ENCODE results near the gene TBC1D17. TPM values are rescaled to one million over a fixed set of nuclear protein-coding genes. Genes with fewer than 3 reads are reported as not detected.

Gene TBC1D17
- total RNA-seq, 1 experiment from 2014 or later, result 12.2 TPM

DNA sequence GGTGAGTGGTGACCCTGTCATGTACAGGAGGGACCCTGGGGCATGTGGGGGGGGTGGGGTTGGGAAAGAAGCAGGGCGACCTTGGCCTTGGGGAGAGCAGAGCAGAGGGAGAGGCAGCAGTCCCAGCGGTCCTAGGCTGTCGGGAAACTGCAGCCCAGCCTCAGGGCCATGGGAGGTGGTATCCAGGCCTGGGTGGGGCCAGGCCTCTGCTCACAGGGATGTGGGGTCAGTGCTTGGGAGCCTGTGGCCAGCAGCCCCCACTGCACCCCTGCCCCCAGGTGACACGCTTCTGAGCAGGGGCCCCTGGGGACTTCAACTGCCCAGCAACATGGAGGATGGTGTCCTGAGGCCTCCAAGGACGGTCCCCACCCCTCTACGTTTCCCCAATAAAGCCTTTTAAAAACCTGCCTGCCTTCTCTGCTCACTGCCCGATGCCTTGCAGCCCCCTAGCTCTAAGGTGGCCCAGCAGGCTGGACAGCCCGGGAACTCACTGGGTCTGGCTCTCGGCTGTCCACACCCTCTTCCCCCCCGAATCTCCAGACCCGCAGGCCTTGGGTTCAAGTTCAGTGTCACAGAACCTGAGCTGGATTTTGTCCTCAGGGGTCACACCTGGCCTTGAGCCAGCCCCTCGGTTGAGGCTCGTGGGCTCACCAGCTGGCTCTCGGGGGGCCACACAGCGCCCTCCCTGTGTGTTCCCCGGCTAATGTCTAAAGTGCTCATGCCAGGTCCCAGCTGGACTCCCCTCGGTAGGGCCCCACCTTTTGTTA, 17.0 kb upstream of the TBC1D17 start:
- DNase-seq (ENCODE audit: low read depth), result no peak

DNA sequence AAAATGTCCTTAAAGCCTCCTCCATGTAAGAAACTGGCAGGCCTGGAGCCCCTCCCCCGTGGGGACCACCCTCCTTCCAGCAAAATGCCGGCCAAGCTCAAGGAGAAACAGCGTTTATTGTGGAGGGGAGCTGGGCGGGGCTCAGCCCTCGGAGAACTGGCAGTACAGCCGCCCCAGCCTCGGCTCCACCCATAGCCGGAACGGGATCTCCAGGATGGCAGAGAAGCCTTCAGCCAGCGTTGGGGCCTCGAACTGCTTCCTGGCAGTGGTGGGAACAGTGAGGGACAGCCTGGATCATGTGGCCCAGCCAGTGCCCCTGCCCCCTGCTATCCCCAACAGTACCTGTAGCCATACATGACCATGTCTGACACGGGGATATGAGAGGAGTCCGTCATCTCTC, 16.4 kb upstream of the TBC1D17 start:
- DNase-seq (ENCODE audit: low read depth), result no peak

DNA sequence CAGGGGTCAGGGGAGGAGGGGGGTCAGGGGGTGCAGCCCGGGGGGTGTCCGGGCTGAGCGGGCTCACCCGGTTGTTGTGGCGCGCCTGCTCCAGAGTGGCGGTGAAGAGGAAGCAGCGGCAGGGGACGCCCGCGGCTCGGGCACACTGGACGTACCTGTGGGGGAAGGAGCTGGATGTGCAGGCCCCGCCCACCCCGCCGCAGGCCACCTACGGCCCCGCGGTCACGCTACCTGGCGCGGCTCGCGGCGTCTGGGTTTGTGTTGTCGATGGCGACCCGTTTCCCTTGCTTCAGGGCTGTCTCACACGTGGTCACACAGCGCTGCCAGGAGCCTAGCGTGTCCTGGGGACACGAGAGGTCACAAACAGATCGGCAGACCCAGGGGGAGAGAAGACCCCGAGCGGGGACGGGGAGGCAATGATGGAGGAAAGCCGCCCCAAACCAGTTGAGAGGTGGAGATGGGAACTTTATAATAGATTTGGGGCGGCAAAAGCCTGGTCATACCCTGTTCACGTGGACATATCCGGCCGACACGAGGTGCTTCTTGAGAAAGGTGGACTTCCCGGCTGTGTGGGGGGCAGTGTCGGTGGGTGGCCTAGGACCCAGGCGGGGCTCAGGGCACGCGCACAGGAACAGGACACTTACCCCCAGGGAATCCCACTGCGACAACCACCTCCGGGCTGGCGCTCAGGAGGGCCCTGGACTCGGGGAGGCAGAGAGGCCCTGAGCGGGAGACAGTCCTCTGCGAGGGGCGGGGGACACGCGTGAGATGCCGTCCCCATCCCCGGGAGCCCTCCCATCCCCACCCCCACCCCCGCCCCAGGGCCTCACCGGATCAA, 15.7 kb upstream of the TBC1D17 start:
- no peak for DNase-seq (ENCODE audit: low read depth)

DNA sequence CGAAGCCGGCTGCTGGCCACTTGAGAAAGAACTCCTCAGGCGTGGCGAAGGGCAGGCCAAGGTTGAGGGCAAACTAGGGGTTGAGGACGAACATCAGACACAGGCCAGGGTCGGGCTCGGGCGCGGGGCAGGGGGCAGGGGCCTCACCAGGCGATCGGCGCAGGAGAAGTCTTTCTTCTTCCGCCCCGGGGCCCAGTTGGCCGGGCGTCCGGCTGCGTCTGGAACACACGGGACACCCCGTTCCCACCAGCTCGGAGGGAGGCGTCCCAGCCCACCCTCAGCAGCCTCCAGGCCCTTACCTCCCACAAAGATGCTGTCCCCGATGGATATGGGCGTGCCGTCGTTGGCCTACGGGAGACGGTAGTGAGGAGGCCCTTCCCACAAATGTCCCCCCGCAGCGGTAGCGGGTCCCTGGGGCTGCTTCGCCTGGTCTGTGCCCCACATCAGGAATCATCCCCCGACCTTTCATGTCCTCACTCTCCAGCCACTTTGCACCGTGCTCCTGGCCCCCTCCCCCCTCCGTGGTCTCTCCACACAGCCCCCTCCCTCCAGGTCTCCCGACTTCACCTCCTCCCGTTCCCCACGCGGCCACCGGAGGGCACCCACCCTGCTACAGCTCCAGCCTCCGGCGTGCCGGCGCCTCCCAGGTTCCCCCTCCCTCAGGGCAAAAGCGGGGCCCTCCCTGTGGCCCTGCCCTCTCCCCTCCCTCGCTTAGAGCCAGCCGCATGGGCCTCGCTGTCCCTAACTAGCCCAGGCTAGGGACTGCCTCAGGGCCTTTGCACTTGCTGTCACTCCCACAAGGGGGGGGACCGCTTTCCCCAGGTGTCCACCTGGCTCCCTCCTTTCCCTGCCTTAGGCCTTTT, 14.9 kb upstream of the TBC1D17 start:
- no peak for DNase-seq (ENCODE audit: low read depth)

DNA sequence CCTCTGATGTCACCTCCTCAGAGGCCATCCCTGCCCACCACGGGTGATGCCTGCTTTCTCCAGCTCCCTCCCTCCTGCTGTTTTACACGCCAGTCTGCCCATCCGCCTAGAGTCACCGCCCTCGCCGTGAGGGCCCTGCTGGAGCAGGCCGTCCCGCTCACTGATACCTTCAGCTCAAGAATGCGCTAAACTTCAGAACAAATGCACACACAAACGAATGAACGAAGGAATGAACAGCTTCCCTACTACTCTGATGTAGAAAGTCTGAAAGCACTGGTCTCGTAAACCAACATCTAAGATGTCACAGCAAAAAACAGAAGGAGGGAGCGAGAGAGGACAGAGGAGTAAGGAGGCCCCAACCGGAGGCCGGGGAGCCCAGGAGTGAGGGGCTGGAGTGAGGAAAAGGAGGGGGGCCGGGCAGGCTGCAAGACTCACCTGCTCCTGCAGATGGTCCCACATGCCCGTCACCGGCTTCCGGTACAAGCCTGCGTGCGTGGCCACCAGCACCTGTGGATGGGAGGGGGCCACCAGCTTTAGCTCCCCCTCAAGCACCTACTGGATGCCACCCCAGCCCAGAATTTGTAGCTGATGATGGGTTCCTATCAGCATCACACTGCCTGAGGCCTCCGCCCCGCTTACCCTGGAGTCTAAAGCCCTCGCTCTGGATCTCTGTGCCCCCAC, 14.1 kb upstream of the TBC1D17 start:
- no peak for DNase-seq (ENCODE audit: low read depth)

DNA sequence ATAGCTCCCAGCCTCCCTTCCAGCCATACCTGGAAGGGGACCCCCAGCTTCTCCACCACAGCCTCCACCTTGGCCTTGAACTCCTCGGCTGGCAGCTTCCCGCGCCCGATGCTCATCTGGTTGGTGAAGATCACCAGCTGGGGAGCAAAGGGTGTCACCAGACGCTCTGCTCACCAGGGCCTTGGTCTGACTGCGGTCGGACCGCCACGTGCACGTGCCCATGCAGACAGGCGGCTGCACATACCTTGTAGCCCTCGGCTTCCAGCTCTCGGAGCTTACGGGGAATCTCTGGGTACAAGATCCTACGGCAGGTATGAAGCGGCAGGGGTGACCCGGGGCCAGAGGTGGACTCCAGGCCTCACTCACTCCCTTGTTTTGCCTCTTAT, 13.6 kb upstream of the TBC1D17 start:
- DNase-seq (ENCODE audit: low read depth), result no peak

DNA sequence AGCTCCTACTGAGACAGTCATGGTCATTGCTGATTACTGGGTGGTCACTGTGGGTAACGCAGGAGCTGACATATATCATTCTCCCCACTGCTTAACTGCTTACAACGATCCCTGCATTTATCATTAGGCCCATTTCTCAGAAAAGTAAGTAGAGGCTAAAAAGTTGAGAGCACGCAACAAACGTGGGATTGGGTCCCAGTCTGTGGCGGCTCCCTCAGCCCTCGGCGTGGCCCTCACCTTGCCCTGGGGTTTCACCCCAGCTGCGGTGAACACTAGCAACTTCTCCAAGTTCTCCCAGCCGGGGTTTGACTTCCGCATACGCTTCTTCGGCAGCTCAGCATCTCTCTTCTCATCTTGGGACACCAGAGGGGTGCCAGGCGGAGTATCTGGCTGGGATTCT, 12.6 kb upstream of the TBC1D17 start:
- no peak for DNase-seq (ENCODE audit: low read depth)

DNA sequence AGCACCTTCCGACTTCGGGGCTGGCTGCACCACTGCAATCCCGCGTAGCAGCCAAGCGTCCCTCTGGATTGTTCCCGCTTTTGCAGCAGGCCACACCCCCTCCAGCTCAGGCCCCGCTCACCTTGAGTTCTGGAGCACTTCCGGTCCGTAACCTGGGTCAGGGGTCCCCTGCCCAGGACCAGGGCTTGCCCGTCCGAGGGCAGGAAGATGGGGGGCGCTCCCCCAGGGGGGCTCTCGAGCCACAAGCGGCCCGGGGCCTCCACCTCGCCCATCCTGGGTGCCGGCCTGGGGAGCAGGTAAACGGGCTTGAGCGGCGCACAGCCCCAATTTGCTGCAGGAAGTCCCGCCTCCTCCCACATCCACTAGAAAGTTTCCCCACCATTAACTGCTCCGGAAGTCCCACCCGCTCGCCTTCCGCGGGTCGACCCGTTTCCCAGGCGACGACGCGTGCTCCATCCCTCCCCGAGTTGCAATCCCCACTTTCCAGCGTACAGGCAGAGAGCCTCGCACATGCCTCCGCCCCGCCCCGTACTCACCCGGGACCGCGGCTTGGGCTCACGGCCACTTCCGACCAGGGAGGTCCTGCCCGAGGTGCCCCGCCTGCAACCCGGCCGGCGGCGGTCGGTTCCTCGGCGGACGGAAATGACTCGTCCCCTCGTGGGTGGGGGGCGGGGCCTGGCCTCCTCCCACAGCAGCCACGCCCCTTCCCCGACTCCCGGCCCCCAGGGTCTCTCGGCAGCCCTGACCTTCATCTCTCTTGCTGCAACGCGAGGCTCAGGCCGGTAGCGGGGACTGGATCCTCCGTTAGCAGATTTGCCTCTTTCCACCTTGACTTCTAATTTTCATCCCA, 10.3 kb upstream of the TBC1D17 start, which contains the start of gene PNKP:
Gene PNKP (minus strand): TSS at position 644 of the 850 bp plus-strand sequence. CDS start 372 bp downstream, at position 272.
- DNase-seq (ENCODE audit: low read depth), result peak; percentile 90

DNA sequence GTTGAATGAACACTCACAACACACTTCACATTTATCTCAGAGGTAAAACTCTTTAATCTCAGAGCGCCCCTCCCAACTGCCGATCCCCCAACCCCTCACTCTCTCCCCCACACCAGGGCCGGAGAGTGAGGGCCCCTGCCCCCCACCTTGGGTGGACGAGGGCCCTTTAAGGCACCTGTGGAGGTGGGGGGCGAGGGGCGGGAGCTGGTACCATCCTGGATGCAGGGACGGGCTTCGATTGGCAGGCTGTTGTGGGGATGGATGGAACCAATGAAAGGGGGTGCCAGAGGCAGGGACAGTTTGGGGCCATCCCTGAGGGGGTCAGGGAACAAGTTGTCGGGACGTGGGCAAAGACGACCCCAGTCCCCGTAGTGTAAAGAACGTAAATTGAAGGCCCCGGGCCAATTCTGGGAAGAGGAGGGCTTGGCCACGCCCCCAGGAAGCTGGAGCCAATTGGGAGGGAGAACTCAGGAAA, 8.5 kb upstream of the TBC1D17 start:
- no peak for DNase-seq (ENCODE audit: low read depth)

DNA sequence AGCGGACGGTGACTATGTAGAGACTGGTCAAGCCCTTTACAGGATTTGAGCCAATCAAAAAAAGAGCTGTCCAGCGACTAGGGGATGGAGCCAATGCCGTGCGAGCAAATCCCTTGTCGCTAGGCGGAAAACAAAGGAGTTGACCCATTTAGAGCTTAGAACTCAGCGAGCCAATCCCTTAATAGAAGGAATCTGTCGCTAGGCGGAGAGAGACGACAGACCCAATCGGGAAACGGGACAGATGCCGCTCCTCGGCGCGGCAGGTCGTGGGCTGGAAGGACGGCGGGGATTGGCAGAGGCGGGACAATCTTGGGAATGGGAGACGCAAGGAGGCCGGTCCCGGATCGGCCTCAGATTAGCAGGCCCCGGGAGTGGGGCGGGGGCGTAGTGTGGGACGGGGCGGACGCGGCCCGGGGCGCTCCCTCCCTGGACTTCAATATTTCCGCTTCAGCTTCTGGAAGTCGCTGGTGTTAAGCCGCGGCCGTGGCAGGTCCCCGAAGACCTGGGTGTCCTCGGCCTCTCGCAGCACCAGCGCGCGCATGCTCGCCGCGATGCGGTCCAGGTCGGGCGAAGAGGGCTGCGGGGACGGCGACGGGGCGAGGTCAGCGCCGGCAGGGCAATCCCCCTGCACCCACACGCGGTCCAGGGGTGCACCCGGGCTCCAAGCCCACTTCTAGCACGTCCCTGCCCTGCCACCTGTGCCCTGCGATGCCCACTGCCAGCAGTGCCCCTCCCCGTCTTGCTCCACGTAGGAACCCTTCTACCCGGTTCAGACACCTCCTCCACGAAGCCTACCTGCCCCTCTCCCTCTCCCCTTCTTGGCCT, 7.8 kb upstream of the TBC1D17 start:
- peak; percentile 100 for DNase-seq (ENCODE audit: low read depth)

DNA sequence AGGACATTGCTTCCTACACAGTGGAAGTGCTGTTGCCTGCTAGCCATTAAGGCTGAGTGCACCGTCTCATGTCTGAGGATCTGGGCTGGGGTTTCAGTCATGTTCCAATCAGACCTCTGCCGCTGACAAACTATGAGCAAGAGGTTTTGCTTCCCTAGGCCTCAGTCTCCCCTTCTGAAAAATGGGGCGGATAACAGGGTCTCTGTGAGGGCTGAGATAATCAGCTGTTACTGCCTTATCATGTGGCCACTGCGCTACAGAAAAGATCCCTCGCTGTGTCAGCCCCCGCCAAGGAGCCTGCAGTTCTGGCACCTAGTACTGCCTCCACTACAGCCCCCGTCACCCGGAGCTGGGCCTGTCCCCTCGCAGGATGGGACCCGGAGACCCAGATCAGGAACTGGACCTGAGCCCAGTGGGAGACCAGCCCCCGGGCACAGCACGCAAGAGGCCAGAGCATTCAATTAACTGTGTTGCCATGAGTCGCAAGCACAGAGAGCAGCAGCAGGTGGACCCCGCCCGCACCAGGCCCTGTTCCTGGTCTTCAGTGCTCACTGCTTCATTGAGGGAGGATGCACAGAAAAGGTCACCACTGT, 7.1 kb upstream of the TBC1D17 start:
- DNase-seq (ENCODE audit: low read depth), result peak; percentile 23

DNA sequence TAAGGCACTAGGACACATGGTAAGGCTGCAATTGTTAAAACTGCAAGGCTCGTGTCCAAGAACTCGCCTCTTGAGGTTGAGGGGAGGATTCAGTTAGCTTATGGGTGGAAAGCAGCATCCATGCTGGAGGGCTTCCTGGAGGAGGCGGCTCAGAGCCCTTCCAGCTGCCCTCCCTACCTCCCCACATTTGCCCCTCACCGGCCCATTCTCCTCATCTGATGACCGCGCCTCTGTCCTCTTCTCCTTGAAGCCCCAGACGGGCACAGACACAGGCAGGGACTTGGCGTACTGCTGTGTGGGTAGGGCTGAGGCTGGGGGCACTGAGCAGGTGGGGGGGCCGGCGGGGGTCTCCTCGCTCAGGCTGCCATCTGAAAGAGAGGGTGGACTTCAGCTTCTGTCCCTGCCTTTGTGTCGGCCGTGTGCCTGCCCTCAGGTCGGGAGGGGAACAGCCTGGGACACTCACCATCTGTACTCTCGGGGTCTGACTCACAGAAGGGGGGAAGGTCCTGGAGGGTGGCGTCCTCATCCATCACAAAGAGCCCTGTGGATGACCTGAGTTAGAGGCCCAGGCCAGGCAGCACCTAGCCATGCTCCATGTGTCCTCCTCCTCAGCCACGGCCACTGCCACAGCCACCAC, 6.0 kb upstream of the TBC1D17 start:
- DNase-seq (ENCODE audit: low read depth), result peak; percentile 27

DNA sequence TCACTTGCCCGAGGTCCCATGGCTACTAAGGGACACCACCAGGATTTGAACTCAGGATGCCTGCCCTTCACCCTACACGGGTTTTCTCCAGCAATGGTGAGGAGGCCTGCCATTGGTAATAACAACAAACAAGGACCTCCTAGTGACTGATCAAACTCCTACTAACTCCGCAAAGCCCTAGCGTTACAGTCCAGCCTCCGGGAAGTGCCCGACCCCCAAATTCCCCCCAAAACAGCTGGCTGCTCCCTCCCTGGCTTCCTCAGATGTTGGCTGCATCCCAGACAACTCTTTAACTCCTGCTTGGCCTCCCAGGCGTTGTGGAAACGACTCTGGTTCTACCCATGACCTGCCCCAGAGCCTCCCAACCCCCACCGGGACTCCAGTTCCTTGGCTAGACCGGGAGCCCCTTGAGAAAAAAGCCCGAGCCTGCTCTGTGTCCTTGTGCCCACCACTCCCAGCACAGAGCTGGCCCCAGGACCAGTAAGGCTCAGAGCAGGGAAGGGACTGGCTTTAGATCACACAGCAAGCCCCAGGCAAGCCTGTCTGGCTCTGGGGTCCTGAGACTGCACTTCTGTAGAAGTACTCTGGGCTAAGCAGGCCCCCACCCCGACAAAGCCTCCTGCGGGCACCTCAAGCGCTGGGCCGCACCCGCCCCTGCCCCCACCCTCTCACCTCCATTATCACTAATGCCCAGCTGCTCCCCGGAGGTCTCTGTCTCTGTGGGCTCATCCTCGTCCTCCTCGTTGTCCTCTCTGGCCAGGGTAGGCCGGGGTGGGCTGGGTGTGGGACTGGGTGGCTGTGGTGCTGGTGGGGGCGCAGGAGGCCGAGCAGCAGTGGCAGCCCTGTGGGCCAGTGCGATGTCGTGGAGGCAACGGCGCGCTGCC, 5.0 kb upstream of the TBC1D17 start:
- no peak for DNase-seq (ENCODE audit: low read depth)

DNA sequence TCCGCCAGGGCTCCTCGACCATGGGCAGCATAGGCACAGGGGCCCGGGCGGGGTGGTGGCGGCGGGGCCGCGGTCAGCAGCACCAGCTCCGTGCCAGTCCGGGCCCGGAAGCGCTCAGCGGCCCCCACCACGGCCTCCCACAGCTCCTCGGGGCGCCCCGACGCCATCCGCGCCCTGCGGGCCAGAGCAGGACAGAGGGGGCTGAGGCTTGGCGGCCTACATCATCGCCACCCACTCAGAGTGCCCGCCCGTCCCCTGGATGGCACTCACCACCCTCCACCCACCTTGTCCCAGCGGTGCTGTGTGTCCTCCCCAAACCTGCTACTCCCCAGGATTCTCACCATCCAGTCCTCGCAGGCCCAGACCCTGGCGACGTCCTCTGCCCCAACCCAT, 4.4 kb upstream of the TBC1D17 start:
- DNase-seq (ENCODE audit: low read depth), result no peak

DNA sequence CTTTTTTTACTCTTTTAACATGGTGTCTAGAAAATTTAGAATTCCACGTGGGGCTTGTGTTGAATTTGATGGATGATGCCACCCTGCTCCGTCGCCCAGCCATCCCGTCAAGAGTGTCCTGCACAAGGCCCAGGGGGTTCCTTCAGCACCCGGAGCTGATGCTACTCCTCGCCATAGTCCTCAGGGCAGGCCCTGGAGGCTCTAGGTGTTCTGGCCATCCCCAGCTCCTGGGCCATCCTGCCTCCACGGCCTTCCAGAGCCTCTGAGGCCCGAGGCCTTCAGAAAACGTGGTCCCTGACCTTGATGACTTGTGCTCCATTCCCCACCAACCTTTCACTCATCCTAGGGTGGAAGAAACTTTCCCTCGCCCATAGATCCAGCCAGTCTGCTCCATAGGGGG, 3.7 kb upstream of the TBC1D17 start:
- DNase-seq (ENCODE audit: low read depth), result no peak

DNA sequence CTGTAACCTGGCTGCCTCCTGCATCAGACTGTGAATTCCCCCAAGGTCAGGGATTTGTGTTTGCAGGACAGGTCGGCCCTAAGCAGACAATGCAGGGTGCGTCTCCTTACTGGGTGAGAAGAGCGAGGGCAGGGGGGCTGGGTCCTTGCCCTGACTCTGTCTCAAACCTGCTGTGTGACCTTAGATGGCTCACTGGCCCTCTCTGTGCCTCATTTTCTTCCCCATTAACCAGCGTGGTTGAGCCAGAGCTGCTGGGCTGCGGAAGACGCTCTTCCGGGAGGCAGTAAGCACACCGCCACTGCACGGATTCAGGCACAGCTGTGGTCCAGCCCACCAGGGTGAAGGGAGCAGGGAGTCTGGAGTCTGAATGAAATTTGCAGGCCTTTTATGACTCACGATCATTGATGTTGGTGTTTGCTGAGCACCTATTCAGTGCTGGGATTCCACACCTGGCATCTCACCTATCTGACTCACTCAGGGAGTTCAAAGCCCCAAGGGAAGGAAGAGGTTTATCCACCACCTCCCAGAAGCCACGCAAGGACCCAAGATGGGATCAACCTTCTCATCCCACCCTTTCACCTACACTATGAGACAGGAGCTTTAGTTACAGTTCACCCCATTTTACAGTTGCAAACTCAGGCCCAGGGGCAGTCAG, 2.9 kb upstream of the TBC1D17 start:
- DNase-seq (ENCODE audit: low read depth), result no peak

DNA sequence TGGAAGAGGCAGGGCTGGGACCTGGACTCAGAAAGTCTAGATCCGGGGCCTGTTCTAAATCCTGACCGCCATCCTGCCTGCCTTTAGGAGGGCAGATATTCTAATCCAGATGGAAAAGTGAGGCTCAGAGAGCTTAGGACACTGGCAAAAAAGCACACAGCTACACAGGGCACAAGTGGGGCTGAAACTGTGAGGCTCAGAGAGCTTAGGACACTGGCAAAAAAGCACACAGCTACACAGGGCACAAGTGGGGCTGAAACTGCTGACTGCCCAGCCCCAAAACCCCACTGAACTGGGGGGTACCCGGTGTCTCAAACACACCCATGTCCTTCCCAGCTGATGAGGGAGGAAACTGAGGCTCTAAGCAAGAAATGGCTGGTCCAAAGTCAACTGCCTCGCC, 2.3 kb upstream of the TBC1D17 start:
- no peak for DNase-seq (ENCODE audit: low read depth)
